Measurements from ENCODE around the gene TVP23C. TPM values are rescaled to one million over a fixed set of nuclear protein-coding genes. Genes with fewer than 3 reads are reported as not detected.

TVP23C gene
- total RNA-seq, 1 experiment from 2014 or later: 15.3 TPM

GRCh38 chr17:15456972-15457722 lies 106.1 kb downstream of the TVP23C start:
- POLR2A ChIA-PET: interaction anchor here (0.5 kb wide), 1 partner anchor 22 kb away, joined by 3 read pairs; no protein-coding TSS in a partner anchor
- H3K4me3 ChIP-seq (ENCODE audit: low read depth, low read length): no peak overlapping the region
- no peaks in the 10 kb centered on the region for H3K9me3 Mint-ChIP-seq (ENCODE audit: unreplicated experiment)
- H3K27ac Mint-ChIP-seq (ENCODE audit: unreplicated experiment): peak overlapping the region; percentile 69
- H3K27me3 Mint-ChIP-seq (ENCODE audit: insufficient read depth, unreplicated experiment): no peaks in the 10 kb centered on the region
- DNase-seq: no peak
- H3K9me3 ChIP-seq: no peaks in the 10 kb centered on the region
- H3K27me3 ChIP-seq (replicated peaks; ENCODE audit: control insufficient read depth, insufficient read depth, low read length): no peaks in the 10 kb centered on the region
- H3K4me1 ChIP-seq: peaks cover 14% of the 10 kb centered on the region; the same call in 1 of the 2 replicates
- peaks cover 10% of the 10 kb centered on the region for H3K4me1 Mint-ChIP-seq (ENCODE audit: low read depth, unreplicated experiment)
- BruUV-seq (replicated peaks): no TSS peak
- CTCF ChIA-PET: interaction anchor here (0.6 to 1.0 kb wide), 2 partner anchors 130 to 196 kb away, joined by 4 read pairs; no protein-coding TSS in a partner anchor
- no peaks in the 10 kb centered on the region for H3K36me3 ChIP-seq (ENCODE audit: control insufficient read depth, insufficient read depth, low read length)
- TF ChIP-seq CTCF (IDR thresholded peaks at IDR 0.05; ENCODE audit: insufficient read depth in 1 of 2, low read depth in 1 of 2, low read length in 1 of 2, severe bottlenecking in 1 of 2, unreplicated experiment in 1 of 2): no peak
- no peak overlapping the region for H3K4me3 Mint-ChIP-seq (ENCODE audit: unreplicated experiment)
- intact Hi-C loops (cut with micrococcal nuclease; ENCODE audit: unreplicated experiment): loop anchor here (2.0 kb wide), 1 partner anchor 194 kb away; no protein-coding TSS in a partner anchor
- H3K36me3 Mint-ChIP-seq (ENCODE audit: insufficient read depth, unreplicated experiment): no peaks in the 10 kb centered on the region

- Mint-ChIP-seq H3K4me1 (ENCODE audit: low read depth, unreplicated experiment) (peaks cover 10% of the 10 kb centered on the region), H3K27me3 (ENCODE audit: insufficient read depth, unreplicated experiment) (no peaks in the 10 kb centered on the region), H3K36me3 (ENCODE audit: insufficient read depth, unreplicated experiment) (no peaks in the 10 kb centered on the region), H3K4me3 (ENCODE audit: unreplicated experiment) (no peak overlapping the region), H3K9me3 (ENCODE audit: unreplicated experiment) (no peaks in the 10 kb centered on the region), H3K27ac (ENCODE audit: unreplicated experiment) (no peak overlapping the region)
- TF ChIP-seq CTCF (IDR thresholded peaks at IDR 0.05; ENCODE audit: insufficient read depth in 1 of 2, low read depth in 1 of 2, low read length in 1 of 2, severe bottlenecking in 1 of 2, unreplicated experiment in 1 of 2): no peak
- intact Hi-C loops (cut with micrococcal nuclease; ENCODE audit: unreplicated experiment): loop anchor here (2.0 kb wide), 1 partner anchor 194 kb away; no protein-coding TSS in a partner anchor
- peaks cover 14% of the 10 kb centered on the region; the same call in 1 of the 2 replicates for H3K4me1 ChIP-seq
- CTCF ChIA-PET: interaction anchor here (0.6 to 1.0 kb wide), 2 partner anchors 130 to 195 kb away, joined by 4 read pairs; no protein-coding TSS in a partner anchor
- no peaks in the 10 kb centered on the region for H3K9me3 ChIP-seq
- H3K36me3 ChIP-seq (ENCODE audit: control insufficient read depth, insufficient read depth, low read length): no peaks in the 10 kb centered on the region
- no peak for DNase-seq
- no TSS peak for BruUV-seq (replicated peaks)
- H3K27me3 ChIP-seq (replicated peaks; ENCODE audit: control insufficient read depth, insufficient read depth, low read length): no peaks in the 10 kb centered on the region
- no peak overlapping the region for H3K4me3 ChIP-seq (ENCODE audit: low read depth, low read length)
- POLR2A ChIA-PET: no interaction called here
These were observed 106.8 kb downstream of the TVP23C start for GRCh38 chr17:15456496-15456895.

- Mint-ChIP-seq H3K36me3 (ENCODE audit: insufficient read depth, unreplicated experiment) (no peaks in the 10 kb centered on the region), H3K27ac (ENCODE audit: unreplicated experiment) (no peak overlapping the region), H3K27me3 (ENCODE audit: insufficient read depth, unreplicated experiment) (no peaks in the 10 kb centered on the region), H3K4me1 (ENCODE audit: low read depth, unreplicated experiment) (peaks cover 10% of the 10 kb centered on the region), H3K9me3 (ENCODE audit: unreplicated experiment) (no peaks in the 10 kb centered on the region), H3K4me3 (ENCODE audit: unreplicated experiment) (no peak overlapping the region)
- Histone ChIP-seq H3K4me3 (ENCODE audit: low read depth, low read length) (no peak overlapping the region), H3K4me1 (peaks cover 14% of the 10 kb centered on the region; the same call in 1 of the 2 replicates), H3K27me3 (replicated peaks; ENCODE audit: control insufficient read depth, insufficient read depth, low read length) (no peaks in the 10 kb centered on the region), H3K9me3 (no peaks in the 10 kb centered on the region), H3K36me3 (ENCODE audit: control insufficient read depth, insufficient read depth, low read length) (no peaks in the 10 kb centered on the region)
- no TSS peak for BruUV-seq (replicated peaks)
- DNase-seq: no peak
- ChIA-PET POLR2A (no interaction called here), CTCF (no interaction called here)
- no peak for TF ChIP-seq CTCF (IDR thresholded peaks at IDR 0.05; ENCODE audit: insufficient read depth in 1 of 2, low read depth in 1 of 2, low read length in 1 of 2, severe bottlenecking in 1 of 2, unreplicated experiment in 1 of 2)
- intact Hi-C loops (cut with micrococcal nuclease; ENCODE audit: unreplicated experiment): no loop called here
These were observed 108.9 kb downstream of the TVP23C start for GRCh38 chr17:15454346-15454745.

All from Caco-2 (cell line).